NCI-H146 (cell line): ENCODE measurements around the gene PRKAG2.

Source experiments
- DNase-seq: peaks from one replicate; lab custom pipeline; 2025; lab: John Stamatoyannopoulos, UW

The PRKAG2 gene

GRCh38 chr7:151817981-151818673 is 58.8 kb downstream of the PRKAG2 start:
- DNase-seq = no peak

GRCh38 chr7:151817315-151817690 is 59.6 kb downstream of the PRKAG2 start:
- no peak for DNase-seq

DNA sequence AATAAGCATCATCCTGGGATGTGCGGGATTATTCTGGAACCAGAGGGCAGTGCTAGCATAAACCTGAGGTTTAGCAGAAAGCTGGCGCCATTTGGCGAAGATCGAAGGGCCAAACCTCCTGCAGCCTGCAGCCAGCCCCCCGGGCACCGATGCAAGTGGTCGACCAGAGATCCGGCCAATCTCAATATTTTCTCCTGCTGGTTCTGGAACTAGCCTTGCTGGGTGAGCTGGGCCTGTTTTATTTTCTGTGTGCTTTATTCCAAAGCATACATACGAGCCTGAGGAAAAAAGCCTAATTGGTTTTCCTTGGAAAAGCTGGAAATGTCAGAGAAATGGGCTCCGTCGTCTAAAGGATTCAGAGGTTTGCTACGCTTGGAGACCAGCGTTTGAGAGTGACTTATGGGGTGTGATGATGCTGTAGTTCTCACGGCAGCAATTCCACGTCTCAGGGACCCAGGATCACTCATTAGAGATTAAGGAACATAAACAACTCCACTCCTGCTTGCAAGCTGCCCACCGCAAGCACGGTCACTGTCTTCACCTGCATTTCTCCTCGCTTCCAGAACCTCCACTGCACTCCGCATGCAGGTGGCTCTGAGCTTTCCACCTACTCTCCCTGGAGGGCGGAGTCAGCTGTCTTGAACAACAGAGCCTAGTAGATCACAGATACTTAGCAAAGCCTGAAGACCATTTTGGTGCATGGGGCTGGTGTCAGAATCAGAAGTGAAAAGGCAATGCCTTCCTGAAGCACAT is 60.2 kb downstream of the PRKAG2 start:
- no peak for DNase-seq

- no peak for DNase-seq
Observed at GRCh38 chr7:151815419-151815818, 61.5 kb downstream of the PRKAG2 start.

DNA sequence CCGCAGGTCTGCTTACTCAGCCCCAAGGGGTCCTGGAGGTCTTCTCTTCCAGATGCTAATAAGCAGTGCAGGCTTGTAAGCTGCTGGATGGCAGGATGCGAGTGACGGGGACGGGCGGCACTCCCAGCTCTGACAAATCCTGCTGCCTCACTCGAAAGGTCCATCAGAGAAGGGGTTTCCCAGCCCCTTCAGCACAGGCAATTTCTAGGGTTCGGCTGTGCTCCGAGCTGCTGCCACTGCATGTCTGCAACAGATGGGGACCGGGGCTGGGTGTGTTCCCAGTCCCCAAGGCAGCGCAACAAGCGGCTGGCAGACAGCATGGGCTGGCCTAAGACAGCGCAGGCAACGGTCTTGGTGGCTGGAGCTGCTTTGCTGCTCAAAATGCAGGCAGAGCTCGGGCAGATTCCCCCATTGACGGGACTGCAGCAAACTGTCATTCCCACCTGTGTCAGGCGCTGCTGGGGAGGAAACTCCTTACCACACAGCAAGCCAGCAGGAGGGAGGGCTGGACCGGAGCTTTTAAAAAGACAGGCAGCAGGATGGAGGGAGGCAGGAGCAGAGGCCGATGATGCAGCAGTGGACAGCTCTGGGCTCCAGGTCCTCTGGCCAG is 62.4 kb downstream of the PRKAG2 start:
- DNase-seq = peak; percentile 3

GRCh38 chr7:151813997-151814396 is 62.9 kb downstream of the PRKAG2 start:
- DNase-seq = no peak

DNA sequence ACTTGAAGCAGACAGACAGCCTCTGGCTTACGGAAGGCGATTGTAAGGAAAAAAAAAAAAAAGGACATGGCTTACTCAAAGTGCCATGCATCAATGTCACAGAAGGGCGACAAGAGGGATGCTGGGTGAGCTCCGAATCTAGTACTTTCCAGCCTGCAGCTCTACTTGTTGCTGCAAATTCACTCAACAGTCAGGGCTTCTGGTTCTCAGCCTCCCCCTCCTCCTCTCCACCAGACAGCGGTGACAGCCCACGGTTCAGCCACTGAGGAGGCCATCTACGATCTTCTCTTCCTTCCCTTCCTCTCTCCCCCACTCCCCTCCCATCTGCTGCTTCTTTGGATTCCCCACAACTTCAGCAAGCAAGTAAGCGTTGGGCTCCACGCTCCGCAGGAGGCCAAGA is 63.5 kb downstream of the PRKAG2 start:
- DNase-seq = no peak

- no peak for DNase-seq
Observed at GRCh38 chr7:151812967-151813366, 63.9 kb downstream of the PRKAG2 start.

DNA sequence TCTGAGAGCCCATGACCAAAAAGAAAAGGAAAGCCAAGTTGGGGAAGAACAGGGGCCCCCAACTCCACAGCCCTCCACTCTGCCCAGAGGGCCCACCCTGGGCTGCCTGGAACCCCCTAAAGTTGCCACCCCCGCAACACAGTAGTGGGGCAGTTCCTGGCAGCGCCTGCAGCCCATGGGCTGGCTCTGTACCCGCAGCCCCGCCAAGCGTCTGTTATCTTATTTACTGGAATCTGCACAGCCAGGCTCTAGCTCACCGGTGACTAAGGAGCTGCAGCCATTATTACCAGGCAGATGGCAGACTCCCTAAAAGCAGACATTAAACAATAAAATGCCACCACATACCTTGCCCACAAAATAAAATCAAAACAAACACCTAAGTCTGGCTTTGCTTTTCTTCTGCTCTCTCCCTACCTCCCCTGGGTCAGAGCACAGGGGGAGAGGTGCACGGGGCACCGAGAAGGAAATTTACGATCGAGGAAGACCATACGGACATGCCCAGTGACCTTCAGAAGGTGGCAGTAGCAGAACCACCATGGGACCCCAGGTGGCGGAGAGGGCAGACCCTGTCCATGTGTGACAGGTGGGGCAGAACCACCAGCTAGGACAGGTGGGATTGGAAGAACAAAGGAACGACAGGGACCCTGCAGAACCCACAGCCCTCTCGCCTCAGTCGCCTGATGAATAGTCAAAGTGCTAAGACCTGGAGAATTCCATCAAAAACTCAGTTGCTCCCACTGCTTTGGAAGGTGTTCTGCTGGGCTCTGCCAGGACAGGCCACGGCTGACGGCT is 66.3 kb downstream of the PRKAG2 start:
- DNase-seq = no peak

DNA sequence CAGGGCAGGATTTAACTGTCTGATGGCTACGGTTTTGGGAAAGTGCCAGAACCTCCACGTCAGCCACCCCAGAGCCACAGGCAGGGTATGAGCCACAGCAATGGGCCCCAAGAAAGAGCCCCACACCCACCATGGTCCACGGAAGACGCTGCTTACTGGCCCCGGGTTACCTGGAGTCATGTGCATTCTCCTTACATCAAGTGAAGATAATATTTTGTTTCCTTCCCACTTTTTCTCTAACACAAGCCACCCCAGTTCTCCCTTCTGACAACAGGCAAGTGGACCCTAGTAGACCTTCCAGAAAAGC is 67.1 kb downstream of the PRKAG2 start:
- no peak for DNase-seq

- no peak for DNase-seq
Observed at GRCh38 chr7:151809146-151809863, 67.6 kb downstream of the PRKAG2 start.

DNA sequence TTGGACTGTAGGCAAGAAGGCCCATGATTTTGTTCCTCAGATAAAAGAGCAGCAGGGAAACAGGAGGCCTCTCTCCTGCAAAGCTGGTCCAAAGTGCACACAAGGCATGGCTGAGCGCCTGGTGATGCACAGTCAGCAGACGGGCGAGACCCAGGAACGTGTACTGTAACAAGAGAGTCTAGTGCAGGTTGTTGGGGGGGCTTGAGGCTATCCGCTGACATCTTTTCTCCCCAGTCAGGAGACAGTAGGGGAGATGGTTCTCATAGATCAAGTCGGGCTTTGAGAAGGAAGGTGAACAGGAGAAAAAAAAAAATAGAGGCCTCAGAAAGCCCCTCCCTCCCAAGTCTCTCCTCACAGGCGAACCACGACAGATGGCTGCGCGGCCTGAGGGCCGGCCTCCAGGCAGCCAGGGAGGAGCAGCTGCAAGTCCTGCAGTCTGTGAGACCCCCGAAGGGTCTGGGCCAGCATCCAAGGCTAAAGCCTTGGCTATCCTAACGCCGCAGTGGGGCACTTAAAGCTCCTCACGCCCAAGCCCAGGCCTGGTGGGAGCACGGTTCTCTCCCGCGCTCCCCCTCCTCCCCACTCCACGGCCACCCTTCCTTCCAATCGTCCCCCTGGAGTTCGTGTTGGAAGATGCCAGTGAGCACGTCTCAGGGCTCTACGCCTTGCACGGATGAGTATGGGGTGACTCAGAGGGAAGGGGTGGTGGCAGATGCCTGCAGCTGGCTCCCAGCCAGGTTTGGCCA is 68.3 kb downstream of the PRKAG2 start:
- no peak for DNase-seq

DNA sequence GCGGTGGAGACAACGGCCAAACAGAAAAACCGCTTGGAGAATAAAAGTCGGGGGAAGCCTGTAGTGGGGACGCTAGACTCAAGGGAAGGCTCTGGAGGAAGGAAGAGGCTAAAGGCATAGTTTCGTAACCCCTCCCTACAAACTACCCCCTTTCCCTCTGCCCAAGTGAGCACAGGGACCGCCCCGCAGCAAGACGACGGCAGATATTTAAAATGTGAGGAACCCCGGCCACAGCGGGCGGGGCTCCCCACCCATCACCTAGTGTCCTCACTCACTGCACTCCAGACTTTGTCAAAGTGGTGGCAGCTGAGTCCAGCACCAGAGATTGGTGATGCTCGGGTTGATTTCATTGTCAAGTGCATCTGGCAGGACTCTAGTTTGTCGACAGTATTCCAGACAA is 69.1 kb downstream of the PRKAG2 start:
- no peak for DNase-seq

DNA sequence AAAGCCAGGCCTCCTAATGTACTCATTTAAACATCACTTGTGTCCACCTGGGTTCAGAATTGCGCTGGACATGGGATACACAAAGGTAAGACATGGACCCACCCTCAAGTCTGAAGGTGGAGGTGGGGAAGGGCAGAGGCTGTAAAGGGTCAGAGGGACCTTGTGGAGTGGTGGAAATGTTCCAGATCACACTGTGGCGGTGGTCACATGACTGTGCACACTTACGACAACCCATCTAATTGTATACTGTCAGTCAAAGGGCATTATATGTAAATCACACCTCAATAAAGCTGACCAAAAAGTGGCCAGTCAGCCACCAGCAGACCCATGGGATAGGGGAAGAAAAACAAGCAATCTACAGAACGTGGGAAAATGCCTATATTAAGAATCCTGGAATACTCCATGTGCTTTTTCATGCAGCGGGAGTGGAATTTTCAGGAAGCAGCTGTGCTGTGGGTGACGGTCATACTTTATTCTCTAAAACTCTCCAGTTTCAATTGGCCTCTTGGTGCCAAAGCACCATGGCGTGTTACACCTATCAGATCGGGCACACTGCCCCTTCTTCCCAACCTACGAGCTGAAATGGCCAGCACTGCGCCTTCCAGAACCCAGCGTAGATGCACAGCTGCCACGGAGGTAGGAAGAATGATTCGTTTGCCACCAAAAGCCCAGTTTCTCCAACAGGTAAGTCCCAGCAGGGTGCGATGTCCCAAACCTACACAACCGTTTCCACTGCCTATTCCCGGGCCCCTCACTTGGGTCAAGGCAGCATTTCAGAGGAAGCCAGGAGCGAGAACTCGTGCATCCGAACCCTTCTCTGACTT is 69.8 kb downstream of the PRKAG2 start:
- no peak for DNase-seq

DNA sequence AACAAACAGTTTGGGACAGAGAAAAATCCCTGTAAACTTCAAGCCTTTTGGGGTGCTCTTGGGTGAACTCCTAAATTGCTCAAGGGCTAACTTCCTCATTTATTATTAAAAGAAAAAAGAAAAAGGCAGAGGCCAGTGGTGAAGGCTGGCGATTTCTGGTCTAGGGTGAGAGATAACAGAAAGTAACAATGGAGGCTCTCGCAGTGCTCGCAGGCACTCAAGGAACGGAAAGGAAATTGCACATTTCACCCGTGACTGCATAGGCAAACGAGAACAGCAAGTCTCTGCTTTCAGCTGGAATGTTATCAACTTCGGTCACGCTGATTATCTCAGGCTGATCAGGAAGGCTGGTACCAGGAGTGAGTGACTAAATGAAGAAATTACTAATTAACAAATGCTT is 70.7 kb downstream of the PRKAG2 start:
- no peak for DNase-seq

DNA sequence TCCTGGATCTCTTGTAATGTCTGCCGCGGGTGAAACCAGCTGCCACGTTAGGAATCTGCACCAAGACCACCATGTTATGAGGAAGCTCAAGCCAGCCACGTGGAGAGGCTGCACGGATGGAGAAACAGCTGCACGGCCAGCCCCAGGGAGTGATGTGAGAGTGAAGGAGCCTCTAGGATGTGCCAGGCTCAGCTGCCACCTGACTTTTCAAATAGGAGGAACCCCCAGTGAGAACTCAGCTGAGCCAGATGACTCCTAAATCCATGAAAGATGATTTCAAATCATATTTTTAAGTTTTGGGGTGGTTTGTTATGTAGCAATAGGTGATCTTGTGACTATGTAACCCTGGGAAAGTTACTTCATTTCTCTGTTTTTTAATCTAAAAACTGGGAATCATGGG is 71.7 kb downstream of the PRKAG2 start:
- DNase-seq = no peak

DNA sequence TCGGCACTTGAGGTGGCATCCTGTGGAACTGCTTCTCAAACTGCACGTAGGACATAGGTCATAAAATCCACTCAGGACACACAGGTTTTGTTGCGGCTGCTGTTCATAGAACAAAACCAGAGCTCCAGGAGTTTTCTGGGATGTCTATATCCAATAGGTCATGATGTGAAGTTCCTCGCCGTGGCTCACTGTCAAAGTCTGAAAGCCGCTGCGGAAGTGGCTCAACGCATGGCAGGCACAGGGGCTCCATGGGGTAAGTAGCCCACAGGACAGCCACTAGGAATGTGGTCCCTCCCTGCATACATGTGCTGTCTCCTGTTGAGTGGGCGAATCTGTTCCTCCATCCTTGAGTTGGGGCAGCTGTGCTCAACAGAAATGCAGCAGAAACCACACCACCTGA is 72.2 kb downstream of the PRKAG2 start:
- no peak for DNase-seq

GRCh38 chr7:151803841-151804240 is 73.1 kb downstream of the PRKAG2 start:
- DNase-seq = no peak

GRCh38 chr7:151802469-151802846 is 74.5 kb downstream of the PRKAG2 start:
- no peak for DNase-seq

DNA sequence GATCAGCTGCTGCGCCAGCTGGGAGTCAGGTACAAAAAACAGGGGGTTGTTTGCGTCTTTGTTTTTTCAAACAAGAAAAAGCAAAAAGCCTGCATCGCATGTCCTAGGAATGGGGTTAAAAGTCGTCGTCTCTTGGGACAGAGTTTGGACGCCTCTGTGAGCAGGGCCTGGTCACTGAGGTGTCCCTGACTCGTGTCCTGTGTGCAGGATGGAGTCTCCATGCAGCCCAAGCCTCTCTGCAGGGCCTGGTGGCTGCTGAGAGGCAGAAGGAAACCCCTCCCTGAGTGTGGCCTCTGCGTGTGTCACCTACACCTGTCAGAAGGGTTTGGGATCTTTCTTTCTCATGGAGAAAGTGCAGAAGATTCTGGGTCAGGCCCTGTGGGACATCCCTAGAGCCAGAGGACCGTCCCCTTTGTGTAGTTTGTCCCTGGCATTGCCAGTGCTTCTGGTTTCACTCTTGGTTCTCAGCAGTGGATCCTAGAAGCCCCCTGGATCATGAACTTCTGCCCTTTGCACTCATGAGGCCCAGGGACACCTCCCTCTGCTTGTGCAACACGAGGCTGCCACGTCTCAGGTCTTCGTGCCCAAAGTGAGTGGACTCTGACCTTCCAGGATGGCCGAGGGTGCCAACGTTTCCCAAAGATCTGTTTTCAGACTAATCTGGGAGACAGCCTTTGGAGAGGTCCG is 75.0 kb downstream of the PRKAG2 start:
- DNase-seq = no peak
